IMR-90 (cell line): ENCODE results near the gene FAM110C. TPM values are rescaled to one million over a fixed set of nuclear protein-coding genes. Genes with fewer than 3 reads are reported as not detected.

Experiments
- polyA plus RNA-seq, 3 experiments: library from polyadenylated mRNA; depleted of rRNA; stranded (reverse); fragments of >200 nt; gene quantifications; 2 replicates each; pipeline ENCODE4 v1.2.3, GENCODE V29; 2012; ENCODE audit warnings: low replicate concordance in 1 of 3
- total RNA-seq: library from RNA; depleted of rRNA; stranded (reverse); fragments of >200 nt; gene quantifications from 2 replicates; pipeline ENCODE4 v1.2.3, GENCODE V29; 2012; rRNA removed

Gene FAM110C
- total and polyA plus RNA-seq, 2 of the 4 experiments (the other 2 are of a cell fraction): not detected

Other genes with a start within 250 kb of the FAM110C start
- gene SH3YL1, start 217.5 kb upstream of the FAM110C start, total RNA-seq: 18.1 and 25.3 TPM in 2 replicates
- 15.5 and 21.2 TPM in 2 replicates for gene SH3YL1, start 217.5 kb upstream of the FAM110C start, polyA plus RNA-seq (2012; rRNA removed)
- gene ACP1, start 218.4 kb upstream of the FAM110C start, total RNA-seq: 85.7 and 123 TPM in 2 replicates
- gene ACP1, start 218.4 kb upstream of the FAM110C start, polyA plus RNA-seq (2012; rRNA removed): 89.6 and 104 TPM in 2 replicates
- not detected in 2 replicates for gene ALKAL2, start 241.6 kb upstream of the FAM110C start, total RNA-seq
- gene ALKAL2, start 241.6 kb upstream of the FAM110C start, polyA plus RNA-seq (2012; rRNA removed): not detected in 2 replicates